Femur (tissue), 1 donor: ENCODE results near the gene PPFIA3.
"Not testable (repeated sequence)": the region's sequence is repeated elsewhere in the genome, so short reads cannot be mapped to it uniquely, and the experiment has no call there.

Source experiments
- DNase-seq: peaks from one replicate; pipeline ENCODE4 v3.0.0-alpha.2; 2017

Gene PPFIA3

GRCh38 chr19:49125025-49125731, 5.8 kb downstream of the PPFIA3 start:
- peak; percentile 37 for DNase-seq

- DNase-seq = peak; percentile 14
Measured at GRCh38 chr19:49126575-49126974, 7.2 kb downstream of the PPFIA3 start.

- DNase-seq = not testable (repeated sequence)
Measured at GRCh38 chr19:49127225-49127624, 7.9 kb downstream of the PPFIA3 start.

- DNase-seq = peak; percentile 99
Measured at GRCh38 chr19:49127674-49128544, 8.6 kb downstream of the PPFIA3 start.

GRCh38 chr19:49128545-49129237, 9.3 kb downstream of the PPFIA3 start:
- no peak for DNase-seq

- DNase-seq = no peak
Measured at GRCh38 chr19:49129238-49129583, 9.9 kb downstream of the PPFIA3 start.

GRCh38 chr19:49130325-49130724, 11.0 kb downstream of the PPFIA3 start:
- peak; percentile 22 for DNase-seq

GRCh38 chr19:49132974-49133609, 13.7 kb downstream of the PPFIA3 start:
- peak; percentile 39 for DNase-seq

- peak; percentile 84 for DNase-seq
Measured at GRCh38 chr19:49133621-49134454, 14.5 kb downstream of the PPFIA3 start.

GRCh38 chr19:49135686-49136085, 16.3 kb downstream of the PPFIA3 start:
- DNase-seq = no peak

- no peak for DNase-seq
Measured at GRCh38 chr19:49136771-49137171, 17.4 kb downstream of the PPFIA3 start.

- DNase-seq = no peak
Measured at GRCh38 chr19:49140951-49141350, 21.6 kb downstream of the PPFIA3 start.

GRCh38 chr19:49141352-49141751, 22.0 kb downstream of the PPFIA3 start:
- no peak for DNase-seq

- DNase-seq = peak; percentile 95
Measured at GRCh38 chr19:49142866-49143335, 23.6 kb downstream of the PPFIA3 start.

- DNase-seq = peak; percentile 87
Measured at GRCh38 chr19:49145573-49146407, 26.4 kb downstream of the PPFIA3 start.

GRCh38 chr19:49146408-49146770, 27.0 kb downstream of the PPFIA3 start:
- not testable (repeated sequence) for DNase-seq

GRCh38 chr19:49148044-49148682, 28.8 kb downstream of the PPFIA3 start:
- no peak for DNase-seq

GRCh38 chr19:49148784-49149651, 29.7 kb downstream of the PPFIA3 start:
- peak; percentile 98 for DNase-seq

GRCh38 chr19:49149652-49150105, 30.3 kb downstream of the PPFIA3 start:
- DNase-seq = peak; percentile 91
